ENCODE measurements around the gene ELOA.

DNA sequence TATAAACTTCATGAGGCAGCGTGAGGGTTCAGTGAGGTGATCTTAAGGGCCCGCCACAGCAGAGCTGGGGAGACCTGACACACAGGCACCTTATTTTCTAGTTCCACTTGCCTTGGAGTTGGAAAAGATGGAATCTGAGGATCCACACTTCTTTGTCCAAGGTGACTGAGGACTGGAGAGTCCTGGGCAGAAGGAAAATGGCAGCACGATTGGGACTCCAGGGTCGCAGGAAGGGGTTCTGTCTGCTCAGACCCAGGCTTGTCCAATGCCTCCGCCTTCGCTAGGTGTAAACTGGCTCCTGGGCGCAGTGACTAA, 55.9 kb downstream of the ELOA start:
- no peak for TF ChIP-seq YY1 (IDR thresholded peaks at IDR 0.05; ENCODE audit: insufficient read depth, insufficient read length)
- TF ChIP-seq ZNF274 (IDR thresholded peaks at IDR 0.05; ENCODE audit: low read depth, low read length) = no peak

Measured in NT2/D1 (cell line).